ENCODE results near the gene ANKRD13C.

- TF ChIP-seq CTCF (IDR thresholded peaks at IDR 0.05) = no peak
- TF ChIP-seq POLR2A (IDR thresholded peaks at IDR 0.05) = no peak
- no peak for TF ChIP-seq POLR2AphosphoS5 (IDR thresholded peaks at IDR 0.05)
Measured at GRCh38 chr1:70401974-70402373, 47.5 kb upstream of the ANKRD13C start.
